ENCODE measurements around the gene STRBP.

Gene STRBP

DNA sequence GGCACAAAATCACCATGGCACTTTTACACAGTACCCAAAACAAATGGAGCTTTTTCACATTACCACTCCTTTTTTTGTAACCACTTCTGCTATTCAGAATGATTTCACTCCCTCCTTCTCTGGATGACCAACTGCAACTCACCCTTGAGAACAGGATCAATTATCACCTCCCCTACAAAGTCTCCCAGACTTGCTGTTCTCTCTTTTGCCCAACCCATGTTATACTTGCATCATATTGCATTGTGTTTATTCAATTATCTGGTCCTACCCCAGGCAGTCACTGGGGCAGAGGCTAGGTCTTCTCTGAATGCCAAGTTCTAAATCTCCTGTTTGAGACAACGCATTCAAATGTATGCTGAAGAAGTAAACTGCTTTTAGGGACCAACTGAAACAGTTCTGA, 139.0 kb downstream of the STRBP start:
- H3K4me1 ChIP-seq (ENCODE audit: control insufficient read depth in 1 of 2, insufficient read depth in 1 of 2, low read depth in 1 of 2, low read length in 1 of 2), result peaks cover 0 to 6% of the 10 kb centered on the region in 2 experiments
- H3K27me3 ChIP-seq, result no peaks in the 10 kb centered on the region
- TF ChIP-seq, protein P1, sequence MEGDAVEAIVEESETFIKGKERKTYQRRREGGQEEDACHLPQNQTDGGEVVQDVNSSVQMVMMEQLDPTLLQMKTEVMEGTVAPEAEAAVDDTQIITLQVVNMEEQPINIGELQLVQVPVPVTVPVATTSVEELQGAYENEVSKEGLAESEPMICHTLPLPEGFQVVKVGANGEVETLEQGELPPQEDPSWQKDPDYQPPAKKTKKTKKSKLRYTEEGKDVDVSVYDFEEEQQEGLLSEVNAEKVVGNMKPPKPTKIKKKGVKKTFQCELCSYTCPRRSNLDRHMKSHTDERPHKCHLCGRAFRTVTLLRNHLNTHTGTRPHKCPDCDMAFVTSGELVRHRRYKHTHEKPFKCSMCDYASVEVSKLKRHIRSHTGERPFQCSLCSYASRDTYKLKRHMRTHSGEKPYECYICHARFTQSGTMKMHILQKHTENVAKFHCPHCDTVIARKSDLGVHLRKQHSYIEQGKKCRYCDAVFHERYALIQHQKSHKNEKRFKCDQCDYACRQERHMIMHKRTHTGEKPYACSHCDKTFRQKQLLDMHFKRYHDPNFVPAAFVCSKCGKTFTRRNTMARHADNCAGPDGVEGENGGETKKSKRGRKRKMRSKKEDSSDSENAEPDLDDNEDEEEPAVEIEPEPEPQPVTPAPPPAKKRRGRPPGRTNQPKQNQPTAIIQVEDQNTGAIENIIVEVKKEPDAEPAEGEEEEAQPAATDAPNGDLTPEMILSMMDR (IDR thresholded peaks at IDR 0.05), result no peak
- H3K9me3 ChIP-seq, result no peaks in the 10 kb centered on the region
- H3K4me3 ChIP-seq (ENCODE audit: low read depth in 1 of 2, low read length in 1 of 2), result no peak overlapping the region
- no peak overlapping the region for H3K27ac ChIP-seq
- peaks cover 7% of the 10 kb centered on the region for H3K36me3 ChIP-seq

DNA sequence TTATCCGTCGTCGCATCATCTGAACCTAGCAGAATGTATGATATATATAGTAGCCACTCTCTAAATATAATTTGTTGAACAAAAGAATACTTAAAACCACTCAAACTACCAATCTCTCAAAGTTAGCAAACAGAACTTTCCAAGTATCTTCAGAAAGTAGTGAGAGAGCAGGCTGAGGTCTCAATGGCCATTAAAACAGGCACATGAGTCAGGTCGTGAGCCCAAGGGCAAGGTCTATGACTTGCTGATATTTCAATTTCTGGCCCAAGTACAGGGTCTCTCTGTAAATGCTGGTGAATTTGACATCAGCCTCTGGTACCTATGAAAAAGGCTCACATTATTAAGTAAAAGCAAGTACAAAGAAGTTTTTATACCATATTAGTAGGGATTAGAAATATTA, 139.8 kb downstream of the STRBP start:
- H3K4me3 ChIP-seq (ENCODE audit: low read depth in 1 of 2, low read length in 1 of 2), result no peak overlapping the region
- H3K9me3 ChIP-seq, result no peaks in the 10 kb centered on the region
- H3K27me3 ChIP-seq, result no peaks in the 10 kb centered on the region
- H3K4me1 ChIP-seq (ENCODE audit: control insufficient read depth in 1 of 2, insufficient read depth in 1 of 2, low read depth in 1 of 2, low read length in 1 of 2), result peaks cover 0 to 6% of the 10 kb centered on the region in 2 experiments
- TF ChIP-seq, protein P1 (IDR thresholded peaks at IDR 0.05), result no peak
- peaks cover 7% of the 10 kb centered on the region for H3K36me3 ChIP-seq
- H3K27ac ChIP-seq, result no peak overlapping the region

DNA sequence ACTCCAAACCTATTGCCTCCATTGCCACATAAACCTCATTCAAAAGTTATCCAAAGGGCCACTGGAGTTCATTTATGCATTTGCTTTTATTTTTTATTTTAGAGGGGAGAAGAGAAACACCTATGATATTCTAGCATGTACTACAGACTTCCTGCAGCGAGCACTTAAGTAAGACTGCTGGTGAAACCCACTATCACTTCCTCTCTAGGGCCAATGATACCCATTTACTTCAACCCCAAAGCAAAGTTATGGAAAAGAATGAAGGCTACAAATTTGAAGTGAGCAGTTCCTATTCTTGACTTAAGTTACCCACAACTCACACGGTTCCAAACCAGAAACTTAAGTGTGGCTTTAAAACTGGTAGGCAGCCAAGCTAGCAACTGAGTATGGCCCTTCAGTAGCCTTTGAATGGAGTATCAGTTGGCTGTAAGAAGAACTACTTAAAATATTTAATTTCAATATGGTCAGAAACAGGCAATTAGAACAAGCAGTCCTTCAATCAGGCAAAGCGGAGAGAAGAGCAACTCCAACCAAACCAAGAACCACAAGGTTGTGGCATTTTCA, 140.8 kb downstream of the STRBP start:
- peaks cover 6% of the 10 kb centered on the region for H3K36me3 ChIP-seq
- no peaks in the 10 kb centered on the region for H3K27me3 ChIP-seq
- H3K27ac ChIP-seq, result no peak overlapping the region

DNA sequence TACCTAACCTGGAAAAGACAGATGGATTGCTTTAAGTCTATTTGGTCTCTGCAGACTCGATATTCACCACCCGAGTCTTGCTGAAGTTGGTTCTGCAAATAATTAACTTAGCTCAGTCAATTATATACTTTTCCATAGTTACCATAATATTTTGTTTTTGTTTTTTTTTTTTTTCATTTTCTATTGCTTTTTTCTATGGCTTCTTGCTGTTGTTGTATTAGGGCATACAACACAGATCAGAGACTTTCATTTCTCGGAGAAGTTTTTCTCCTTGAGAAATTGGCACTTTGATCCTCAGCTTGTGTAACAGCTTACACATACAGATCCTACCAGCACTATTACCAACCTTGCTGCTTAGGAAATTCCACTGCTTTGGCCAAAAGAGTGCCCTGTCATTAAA, 146.9 kb downstream of the STRBP start:
- Histone ChIP-seq H3K27ac (no peak overlapping the region), H3K27me3 (no peaks in the 10 kb centered on the region), H3K4me3 (ENCODE audit: low read depth in 1 of 2, low read length in 1 of 2) (no peak overlapping the region), H3K9me3 (no peaks in the 10 kb centered on the region), H3K36me3 (no peaks in the 10 kb centered on the region), H3K4me1 (ENCODE audit: control insufficient read depth in 1 of 2, insufficient read depth in 1 of 2, low read depth in 1 of 2, low read length in 1 of 2) (no peaks in the 10 kb centered on the region)
- TF ChIP-seq, protein P1 (IDR thresholded peaks at IDR 0.05), result no peak

More for the DNA sequence above, 140.8 kb downstream of the STRBP start:
- H3K4me3 ChIP-seq (ENCODE audit: low read depth in 1 of 2, low read length in 1 of 2), result no peak overlapping the region
- H3K4me1 ChIP-seq (ENCODE audit: control insufficient read depth in 1 of 2, insufficient read depth in 1 of 2, low read depth in 1 of 2, low read length in 1 of 2), result peaks cover 0 to 6% of the 10 kb centered on the region in 2 experiments
- TF ChIP-seq, protein P1 (IDR thresholded peaks at IDR 0.05), result no peak
- H3K9me3 ChIP-seq, result no peaks in the 10 kb centered on the region

DNA sequence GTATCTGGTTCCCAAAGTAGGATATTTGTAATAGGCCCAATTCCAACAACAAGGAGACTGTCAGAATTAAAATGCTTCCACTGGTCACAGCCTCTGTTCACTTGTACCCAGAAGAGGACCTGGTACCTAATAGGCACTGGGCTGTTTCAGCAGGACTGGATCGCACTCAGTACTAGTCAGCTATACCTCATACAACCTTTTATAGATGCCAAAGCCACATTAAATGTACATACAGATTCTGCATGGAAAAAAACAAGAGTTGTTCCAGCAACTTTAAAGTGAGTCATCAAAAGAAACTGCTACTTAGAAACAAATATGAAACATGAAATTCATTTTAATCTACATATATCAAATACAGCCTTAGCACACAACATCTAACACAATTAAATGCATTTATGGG, 147.4 kb downstream of the STRBP start:
- H3K27ac ChIP-seq, result no peak overlapping the region
- no peaks in the 10 kb centered on the region for H3K9me3 ChIP-seq
- no peaks in the 10 kb centered on the region for H3K36me3 ChIP-seq
- TF ChIP-seq, protein P1 (IDR thresholded peaks at IDR 0.05), result no peak
- H3K4me3 ChIP-seq (ENCODE audit: low read depth in 1 of 2, low read length in 1 of 2), result no peak overlapping the region
- H3K4me1 ChIP-seq (ENCODE audit: control insufficient read depth in 1 of 2, insufficient read depth in 1 of 2, low read depth in 1 of 2, low read length in 1 of 2), result no peaks in the 10 kb centered on the region
- H3K27me3 ChIP-seq, result no peaks in the 10 kb centered on the region

All from neutrophil (primary cell).